RPMI7951 (cell line): ENCODE results near the gene DHCR7. TPM values are rescaled to one million over a fixed set of nuclear protein-coding genes. Genes with fewer than 3 reads are reported as not detected.

Experiments used
- DNase-seq: peaks from one replicate; pipeline ENCODE4 v3.0.0-alpha.2; 2012; ENCODE audit warnings: low read depth
- total RNA-seq: library from RNA; depleted of rRNA; stranded (reverse); fragments of >200 nt; shearing (Covaris generic); gene quantifications from 2 replicates; pipeline ENCODE4 v1.2.3, GENCODE V29; 2014

Gene DHCR7
- total RNA-seq, 1 experiment from 2014 or later: 24.4 TPM

GRCh38 chr11:71410363-71410966 is 37.7 kb downstream of the DHCR7 start:
- DNase-seq: no peak

GRCh38 chr11:71408826-71409225 is 39.4 kb downstream of the DHCR7 start:
- no peak for DNase-seq

GRCh38 chr11:71407356-71407755 is 40.8 kb downstream of the DHCR7 start:
- no peak for DNase-seq

- DNase-seq: no peak
Measured at GRCh38 chr11:71406681-71407080, 41.5 kb downstream of the DHCR7 start.

GRCh38 chr11:71404209-71404608 is 44.0 kb downstream of the DHCR7 start:
- DNase-seq: no peak

GRCh38 chr11:71402878-71403277 is 45.3 kb downstream of the DHCR7 start:
- no peak for DNase-seq

GRCh38 chr11:71400216-71400615 is 48.0 kb downstream of the DHCR7 start:
- no peak for DNase-seq

- no peak for DNase-seq
Measured at GRCh38 chr11:71399341-71399740, 48.9 kb downstream of the DHCR7 start.

GRCh38 chr11:71397961-71398360 is 50.2 kb downstream of the DHCR7 start:
- DNase-seq: no peak

GRCh38 chr11:71397331-71397860 is 50.8 kb downstream of the DHCR7 start:
- DNase-seq: no peak

- no peak for DNase-seq
Measured at GRCh38 chr11:71396548-71397123, 51.6 kb downstream of the DHCR7 start.

- DNase-seq: no peak
Measured at GRCh38 chr11:71395774-71396173, 52.4 kb downstream of the DHCR7 start.

GRCh38 chr11:71395263-71395560 is 53.0 kb downstream of the DHCR7 start:
- DNase-seq: no peak

- DNase-seq: no peak
Measured at GRCh38 chr11:71393283-71393682, 54.9 kb downstream of the DHCR7 start.

GRCh38 chr11:71391796-71392195 is 56.4 kb downstream of the DHCR7 start:
- no peak for DNase-seq

- no peak for DNase-seq
Measured at GRCh38 chr11:71391352-71391751, 56.8 kb downstream of the DHCR7 start.

- DNase-seq: no peak
Measured at GRCh38 chr11:71388637-71389235, 59.5 kb downstream of the DHCR7 start.

- no peak for DNase-seq
Measured at GRCh38 chr11:71387784-71388636, 60.2 kb downstream of the DHCR7 start.

GRCh38 chr11:71387200-71387599 is 61.0 kb downstream of the DHCR7 start:
- no peak for DNase-seq

GRCh38 chr11:71386202-71386601 is 62.0 kb downstream of the DHCR7 start:
- no peak for DNase-seq

GRCh38 chr11:71385091-71385490 is 63.1 kb downstream of the DHCR7 start:
- no peak for DNase-seq

- no peak for DNase-seq
Measured at GRCh38 chr11:71384561-71384960, 63.6 kb downstream of the DHCR7 start.
